Activated naive CD4-positive, alpha-beta T cell treated with anti-CD3 and anti-CD28 coated beads, Interleukin-2, amount 50 U/mL, for 72 hours (primary cell): ENCODE data around the gene NAA38. TPM values are rescaled to one million over a fixed set of nuclear protein-coding genes. Genes with fewer than 3 reads are reported as not detected.
"Not testable (repeated sequence)": the region's sequence is repeated elsewhere in the genome, so short reads cannot be mapped to it uniquely, and the experiment has no call there.

Experiments
- ATAC-seq, 2 donors: fragments of 150-1000 bp; cut with Tn5 transposase; 2 replicates each; pipeline ENCODE4 v1.10.0; 2021; ENCODE audit warnings: mild to moderate bottlenecking in 2 of 2, moderate library complexity in 2 of 2
- DNase-seq, 2 donors: peaks; one replicate each; pipeline ENCODE4 v3.0.0; 2021 to 2022; ENCODE audit warnings: low spot score in 2 of 2
- H3K27ac Mint-ChIP-seq, 2 donors: one replicate each; pipeline ENCODE4 v1.8.0; 2022; ENCODE audit warnings: mild to moderate bottlenecking in 2 of 2, mixed read lengths in 2 of 2
- H3K36me3 Mint-ChIP-seq, 2 donors: one replicate each; pipeline ENCODE4 v1.8.0; 2022; ENCODE audit warnings: mixed read lengths in 2 of 2
- H3K9me3 Mint-ChIP-seq, 2 donors: one replicate each; pipeline ENCODE4 v1.8.0; 2022; ENCODE audit warnings: mixed read lengths in 2 of 2
- total RNA-seq, 2 donors: library from RNA; stranded (reverse); gene quantifications; one replicate each; pipeline ENCODE4 v1.2.3, GENCODE V29; 2022

Gene NAA38
- total RNA-seq, 2 donors from 2014 or later, result 91.4 to 103 TPM

DNA sequence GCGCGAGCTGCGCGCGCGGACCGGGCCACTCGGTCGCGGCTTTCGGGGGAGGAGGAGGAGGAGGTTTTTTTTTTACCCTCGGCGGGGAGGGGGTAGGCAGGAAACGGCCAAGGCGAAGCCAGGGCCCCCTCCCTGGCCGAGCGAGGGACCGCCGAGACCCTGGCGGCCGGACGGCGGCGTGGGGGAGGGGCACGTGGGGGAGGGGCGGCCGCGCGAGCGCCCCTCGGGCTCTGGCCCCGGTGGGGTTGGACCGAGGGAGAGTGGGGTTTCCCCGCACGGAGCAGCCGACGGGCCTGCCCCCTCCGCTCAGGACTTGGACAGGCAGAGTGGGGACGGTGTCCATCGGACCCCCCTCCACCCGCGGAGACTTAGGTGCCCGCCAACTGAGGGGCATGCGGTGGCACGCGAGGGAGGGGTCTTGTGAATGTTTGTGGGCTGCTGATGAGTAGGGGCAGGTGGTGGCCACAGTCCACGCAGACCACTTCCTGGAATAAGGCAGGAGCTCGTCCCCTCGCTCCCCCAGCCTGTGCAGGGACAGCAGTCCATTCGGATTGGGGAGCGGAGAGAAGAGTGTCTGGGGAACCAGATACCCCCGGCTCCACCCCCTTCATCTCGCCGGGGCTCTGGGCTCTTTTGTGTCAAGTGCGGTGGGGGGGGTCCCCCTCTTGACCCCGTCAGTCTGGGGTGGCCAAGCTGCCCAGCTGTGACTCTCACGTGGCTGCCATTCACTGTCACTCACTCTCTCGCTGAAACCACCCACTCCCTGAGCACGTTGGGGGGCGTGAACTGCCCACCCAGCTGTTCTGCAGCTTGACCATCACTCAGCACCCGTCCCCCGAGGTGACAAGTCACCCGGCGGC, 28.2 kb upstream of the NAA38 start:
- DNase-seq (peak; percentile 53 to 84), ATAC-seq (peak in 1 of 2 donors; percentile 58)
- Mint-ChIP-seq H3K9me3 (no peaks in the 10 kb centered on the region), H3K27ac (peak overlapping the region in 1 of 2 donors; percentile 11), H3K36me3 (peaks cover 0 to 15% of the 10 kb centered on the region in 2 donors)

DNA sequence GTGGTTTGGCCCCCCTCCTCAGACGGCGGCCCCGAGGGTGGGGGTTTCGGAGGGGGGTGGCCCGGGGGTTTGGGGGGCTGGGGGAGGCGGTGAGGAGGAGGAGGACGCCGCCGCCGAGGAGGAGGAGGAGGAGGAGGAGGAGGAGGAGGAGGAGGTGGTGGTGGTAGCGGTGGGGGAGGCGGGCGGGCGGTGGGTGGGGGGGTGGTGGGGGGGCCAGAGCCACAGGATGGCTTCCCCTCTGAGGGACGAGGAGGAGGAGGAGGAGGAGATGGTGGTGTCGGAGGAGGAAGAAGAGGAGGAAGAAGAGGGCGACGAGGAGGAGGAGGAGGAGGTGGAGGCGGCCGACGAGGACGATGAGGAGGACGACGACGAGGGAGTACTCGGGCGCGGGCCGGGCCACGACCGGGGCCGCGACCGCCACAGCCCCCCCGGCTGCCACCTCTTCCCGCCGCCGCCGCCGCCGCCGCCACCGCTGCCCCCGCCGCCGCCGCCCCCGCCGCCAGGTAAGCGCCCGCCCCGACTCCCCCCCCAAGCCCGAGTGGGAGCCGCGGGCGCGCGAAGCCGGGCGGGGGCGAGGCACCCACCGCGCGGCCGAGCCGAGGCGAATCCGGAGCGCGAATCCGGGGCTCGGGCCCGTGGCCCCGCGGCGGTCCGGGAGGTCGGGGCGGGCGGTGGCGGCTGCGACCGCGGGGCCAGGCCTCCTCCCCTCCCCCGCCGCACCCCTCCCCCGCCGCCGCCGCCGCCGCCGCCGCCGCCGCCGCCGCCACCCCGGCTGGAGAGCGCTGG, 27.4 kb upstream of the NAA38 start:
- H3K9me3 Mint-ChIP-seq, result no peaks in the 10 kb centered on the region
- H3K27ac Mint-ChIP-seq, result peak overlapping the region in 1 of 2 donors; percentile 77
- ATAC-seq (no peak), DNase-seq (peak in 1 of 2 donors; percentile 57)
- peaks cover 0 to 8% of the 10 kb centered on the region in 2 donors for H3K36me3 Mint-ChIP-seq

- H3K27ac Mint-ChIP-seq, result no peak overlapping the region
- no peaks in the 10 kb centered on the region for H3K9me3 Mint-ChIP-seq
- DNase-seq (peak in 1 of 2 donors; percentile 34), ATAC-seq (no peak)
- H3K36me3 Mint-ChIP-seq, result peaks cover 0 to 8% of the 10 kb centered on the region in 2 donors
These were observed 26.5 kb upstream of the NAA38 start for GRCh38 chr17:7883781-7884386.

DNA sequence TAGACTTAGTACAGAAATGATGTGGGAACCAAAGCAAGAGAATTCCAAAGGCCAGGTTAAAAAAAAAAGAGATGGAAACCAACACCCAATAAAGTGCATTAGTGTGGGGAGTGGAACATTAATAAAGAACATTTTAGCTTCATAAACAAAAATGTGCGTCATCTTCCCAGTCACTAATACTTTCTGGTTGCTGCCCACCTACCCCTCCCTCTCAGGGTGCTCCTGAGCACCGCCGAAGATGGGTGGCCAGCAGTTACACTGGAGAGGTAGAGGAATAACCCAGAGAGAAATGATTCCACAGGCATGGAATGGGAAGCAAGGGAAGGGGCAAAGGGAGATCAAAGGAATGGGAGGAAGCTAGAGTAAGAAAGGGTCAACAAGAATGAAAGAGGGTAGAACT, 25.3 kb upstream of the NAA38 start:
- DNase-seq, result no peak
- ATAC-seq, result no peak
- no peaks in the 10 kb centered on the region for H3K9me3 Mint-ChIP-seq
- no peak overlapping the region for H3K27ac Mint-ChIP-seq
- peaks cover 0 to 8% of the 10 kb centered on the region in 2 donors for H3K36me3 Mint-ChIP-seq

- H3K9me3 Mint-ChIP-seq, result no peaks in the 10 kb centered on the region
- DNase-seq, result peak in 1 of 2 donors; percentile 35
- no peak for ATAC-seq
- peaks cover 0 to 8% of the 10 kb centered on the region in 2 donors for H3K36me3 Mint-ChIP-seq
- no peak overlapping the region for H3K27ac Mint-ChIP-seq
These were observed 24.7 kb upstream of the NAA38 start for GRCh38 chr17:7882068-7882467.

DNA sequence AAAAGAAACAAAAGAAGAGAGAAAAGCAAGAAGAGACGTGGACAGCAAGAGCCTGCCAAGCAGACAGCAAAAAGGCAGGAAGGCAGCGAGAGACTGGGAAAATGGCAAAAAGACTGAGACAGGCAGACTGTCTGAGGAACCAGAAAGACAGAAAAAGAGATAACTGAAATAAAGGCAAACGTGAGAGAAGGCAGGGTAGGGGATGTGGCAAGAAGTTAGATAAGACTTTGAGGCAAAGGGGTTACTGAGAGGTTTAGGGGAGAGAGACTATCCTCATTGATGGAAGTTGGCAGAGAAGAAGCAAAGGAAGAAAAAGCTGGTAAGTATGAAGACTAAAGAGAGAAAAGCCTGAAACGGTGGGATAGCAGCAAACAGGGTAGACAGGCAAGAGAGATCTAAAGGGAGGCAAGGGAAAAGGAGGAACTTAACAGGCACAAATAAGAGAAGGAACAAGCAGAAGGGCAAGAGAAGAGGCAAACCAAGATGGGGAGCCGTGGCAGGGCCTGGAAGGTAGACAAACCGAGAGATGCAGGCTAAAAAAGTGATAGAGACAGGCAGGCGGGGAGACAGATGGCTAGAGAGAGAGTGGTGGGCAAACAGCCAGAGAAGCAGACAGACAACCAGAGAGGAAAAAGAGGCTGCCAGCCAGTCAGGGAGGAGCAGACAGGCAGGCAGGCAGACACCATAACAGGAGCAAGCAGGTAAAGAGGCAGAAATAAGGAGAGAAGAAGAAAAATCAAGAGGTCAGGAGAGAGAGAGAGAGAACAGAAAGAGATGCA, 24.1 kb upstream of the NAA38 start:
- ATAC-seq (no peak), DNase-seq (peak in 1 of 2 donors; percentile 44)
- Mint-ChIP-seq H3K27ac (no peak overlapping the region), H3K9me3 (no peaks in the 10 kb centered on the region), H3K36me3 (peaks cover 0 to 7% of the 10 kb centered on the region in 2 donors)

- Mint-ChIP-seq H3K27ac (no peak overlapping the region), H3K36me3 (no peaks in the 10 kb centered on the region), H3K9me3 (no peaks in the 10 kb centered on the region)
- DNase-seq (no peak), ATAC-seq (no peak)
These were observed 22.9 kb upstream of the NAA38 start for GRCh38 chr17:7880076-7880868.

DNA sequence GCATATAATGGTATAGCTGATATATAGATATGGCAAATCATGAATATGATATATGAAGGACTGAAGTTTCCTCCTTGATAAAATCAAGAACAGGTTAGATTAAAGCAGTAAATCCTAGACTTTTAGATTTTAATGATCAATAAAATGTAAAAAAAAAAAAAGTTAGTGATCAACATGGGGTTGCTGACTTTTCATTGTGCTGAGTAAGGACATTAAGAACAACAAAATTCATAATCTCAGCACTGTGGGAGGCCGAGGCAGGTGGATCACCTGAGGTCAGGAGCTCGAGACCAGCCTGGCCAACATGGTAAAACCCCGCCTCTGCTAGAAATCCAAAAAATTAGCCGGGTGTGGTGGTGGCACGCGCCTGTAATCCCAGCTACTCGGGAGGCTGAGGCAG, 20.9 kb upstream of the NAA38 start:
- Mint-ChIP-seq H3K27ac (no peak overlapping the region), H3K9me3 (no peaks in the 10 kb centered on the region), H3K36me3 (peaks cover 0 to 5% of the 10 kb centered on the region in 2 donors)
- ATAC-seq (no peak), DNase-seq (no peak)

- Mint-ChIP-seq H3K36me3 (peaks cover 0 to 5% of the 10 kb centered on the region in 2 donors), H3K9me3 (no peaks in the 10 kb centered on the region), H3K27ac (no peak overlapping the region)
- no peak for ATAC-seq
- no peak for DNase-seq
These were observed 18.5 kb upstream of the NAA38 start for GRCh38 chr17:7875804-7876370.

DNA sequence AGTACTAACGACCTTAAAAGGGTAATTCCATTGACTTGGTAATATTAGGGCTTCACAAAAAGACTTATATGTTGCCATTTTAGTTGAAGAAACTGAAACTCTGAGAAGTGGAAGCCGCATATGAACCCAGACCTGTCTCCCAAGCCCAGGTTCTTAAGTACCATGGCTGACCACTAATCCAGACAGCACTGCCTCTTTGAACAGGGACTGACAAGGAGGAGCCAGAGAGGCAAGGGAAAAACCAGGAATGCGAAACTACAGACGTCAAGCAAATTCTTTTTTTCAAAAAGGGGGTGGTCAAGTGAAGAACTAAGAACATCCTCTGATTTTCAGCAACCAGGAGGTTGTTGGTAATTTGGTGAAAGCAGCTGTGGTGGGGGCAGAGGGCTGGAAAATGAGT, 15.7 kb upstream of the NAA38 start:
- DNase-seq (no peak), ATAC-seq (no peak)
- peaks cover 0 to 6% of the 10 kb centered on the region in 2 donors for H3K36me3 Mint-ChIP-seq

DNA sequence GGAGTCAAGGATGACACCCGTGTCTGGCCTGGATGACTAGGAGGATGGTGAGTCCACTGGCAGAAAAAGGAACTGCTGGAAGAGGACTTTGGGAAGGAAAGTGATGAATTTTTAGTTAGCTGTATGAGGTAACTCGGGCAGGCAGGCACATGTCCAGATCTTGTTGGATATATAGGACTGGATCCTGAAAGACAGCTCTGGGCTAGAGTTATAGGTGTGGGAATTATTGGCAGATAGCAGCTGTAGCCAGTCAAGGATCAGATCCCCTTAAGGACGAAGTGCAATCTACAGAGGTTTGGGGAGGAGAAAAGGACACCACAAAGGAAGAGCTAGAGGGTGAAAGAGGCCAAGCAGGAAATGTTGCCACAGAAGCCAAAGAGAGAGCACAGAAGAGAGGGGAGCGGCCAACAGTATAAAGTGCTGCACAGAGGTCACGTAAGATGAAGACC, 10.5 kb upstream of the NAA38 start:
- peak in 1 of 2 donors; percentile 54 for ATAC-seq

More for the DNA sequence above, 15.7 kb upstream of the NAA38 start:
- Mint-ChIP-seq H3K27ac (no peak overlapping the region), H3K9me3 (no peaks in the 10 kb centered on the region)

DNA sequence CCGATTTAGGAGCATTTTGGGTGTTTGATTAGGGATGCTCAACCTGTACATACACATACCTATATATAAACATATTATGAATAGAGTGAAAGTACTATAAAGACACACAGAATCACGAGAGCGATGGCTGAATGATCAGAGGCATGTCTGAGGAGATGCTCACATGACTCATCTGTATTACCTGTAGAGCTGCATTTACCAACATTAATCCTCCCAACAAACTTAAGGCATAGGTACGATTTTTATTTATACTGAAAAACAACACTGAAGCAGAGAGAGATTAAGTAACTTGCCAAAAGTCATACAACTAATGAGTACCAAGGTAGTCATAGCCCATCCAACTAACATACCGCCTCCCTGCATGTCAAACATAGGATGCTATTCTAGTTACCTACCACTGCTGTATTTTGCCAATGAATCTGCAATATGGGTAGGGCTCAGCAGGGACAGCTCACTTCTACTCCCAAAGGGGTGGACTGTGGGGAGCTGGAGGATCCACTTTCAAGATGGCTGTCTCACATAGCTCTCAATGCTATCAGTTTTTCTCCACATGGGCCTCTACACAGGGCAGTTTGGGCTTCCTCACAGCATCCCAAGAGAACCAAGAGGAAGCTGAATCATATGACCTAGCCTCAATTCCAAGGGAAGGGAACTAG, 7.8 kb upstream of the NAA38 start:
- Mint-ChIP-seq H3K36me3 (peaks cover 0 to 28% of the 10 kb centered on the region in 2 donors), H3K9me3 (no peaks in the 10 kb centered on the region)
- peak in 1 of 2 donors; percentile 37 for ATAC-seq

More for the DNA sequence above, 10.5 kb upstream of the NAA38 start:
- H3K36me3 Mint-ChIP-seq, result peaks cover 0 to 28% of the 10 kb centered on the region in 2 donors
- H3K9me3 Mint-ChIP-seq, result no peaks in the 10 kb centered on the region
- peak overlapping the region; percentile 62 to 63 for H3K27ac Mint-ChIP-seq
- DNase-seq, result no peak

GRCh38 chr17:7864384-7864783, 7.0 kb upstream of the NAA38 start:
- H3K9me3 Mint-ChIP-seq, ATAC-seq: not testable (repeated sequence)
- peaks cover 0 to 28% of the 10 kb centered on the region in 2 donors for H3K36me3 Mint-ChIP-seq

More for the DNA sequence above, 7.8 kb upstream of the NAA38 start:
- no peak for DNase-seq
- H3K27ac Mint-ChIP-seq, result no peak overlapping the region

DNA sequence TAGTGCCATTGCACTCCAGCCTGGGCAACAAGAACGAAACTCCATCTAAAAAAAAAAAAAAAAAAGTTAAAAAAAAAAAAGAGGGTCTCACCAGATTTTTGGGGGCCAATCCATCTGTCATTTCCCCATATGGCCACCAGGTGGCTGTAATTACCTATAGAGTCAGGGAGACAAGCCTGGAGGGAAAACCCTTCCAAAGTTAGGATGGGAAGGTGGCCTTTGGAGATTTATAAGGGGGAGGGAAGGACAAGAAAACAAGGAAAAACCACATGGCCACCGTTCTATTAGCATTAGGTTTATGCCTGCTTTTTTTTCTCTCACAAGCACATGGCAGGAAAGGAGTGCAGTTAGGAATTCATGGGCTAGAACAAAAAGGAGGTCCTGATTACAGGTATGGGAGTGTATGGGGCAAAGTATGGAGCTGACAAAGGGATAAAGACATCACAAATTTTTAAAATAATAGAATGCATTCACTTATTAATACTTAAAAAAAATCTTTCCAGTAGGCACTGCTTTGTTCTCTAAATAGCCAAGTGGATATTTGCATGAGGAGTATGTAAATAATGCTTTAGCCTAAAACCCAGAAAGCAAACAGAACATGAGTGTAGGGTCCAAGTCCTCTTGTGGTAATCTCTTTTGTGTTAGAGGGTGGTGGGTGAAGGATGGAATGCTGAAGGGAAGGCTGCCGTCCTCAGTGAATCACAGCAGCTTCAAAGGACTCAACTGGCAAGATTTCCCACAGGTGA, 5.5 kb upstream of the NAA38 start:
- DNase-seq (no peak), ATAC-seq (no peak)
- peak overlapping the region in 1 of 2 donors; percentile 16 for H3K27ac Mint-ChIP-seq
- peaks cover 0 to 25% of the 10 kb centered on the region in 2 donors for H3K36me3 Mint-ChIP-seq
- H3K9me3 Mint-ChIP-seq, result no peaks in the 10 kb centered on the region

More at GRCh38 chr17:7864384-7864783, 7.0 kb upstream of the NAA38 start:
- not testable (repeated sequence) for DNase-seq, H3K27ac Mint-ChIP-seq
